ENCODE results near the gene UST.

The UST gene

DNA sequence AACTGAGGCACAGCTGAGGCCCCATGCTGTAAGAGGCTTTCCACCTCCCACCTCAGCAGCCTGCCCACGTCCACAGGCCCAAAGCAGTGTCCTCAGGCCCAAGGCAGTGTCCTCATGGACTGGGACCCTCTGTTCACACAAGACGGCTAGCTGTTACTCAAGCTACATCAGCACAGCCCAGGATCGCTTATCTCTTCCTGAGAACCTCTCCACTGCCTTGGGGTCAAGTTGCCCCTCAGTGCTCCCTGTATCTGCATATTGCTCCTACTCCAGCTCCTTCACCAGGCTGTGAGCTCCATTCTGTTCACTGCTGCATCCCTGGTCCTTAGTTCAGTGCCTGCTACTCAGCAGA is 361.9 kb downstream of the UST start:
- no peak overlapping the region for H3K27ac Mint-ChIP-seq
- no peak overlapping the region for H3K4me3 Mint-ChIP-seq
- H3K27me3 Mint-ChIP-seq = no peaks in the 10 kb centered on the region
- no peak for ATAC-seq
- H3K4me1 Mint-ChIP-seq = peaks cover 46% of the 10 kb centered on the region
- H3K9me3 Mint-ChIP-seq = no peaks in the 10 kb centered on the region
- H3K36me3 Mint-ChIP-seq = no peaks in the 10 kb centered on the region

DNA sequence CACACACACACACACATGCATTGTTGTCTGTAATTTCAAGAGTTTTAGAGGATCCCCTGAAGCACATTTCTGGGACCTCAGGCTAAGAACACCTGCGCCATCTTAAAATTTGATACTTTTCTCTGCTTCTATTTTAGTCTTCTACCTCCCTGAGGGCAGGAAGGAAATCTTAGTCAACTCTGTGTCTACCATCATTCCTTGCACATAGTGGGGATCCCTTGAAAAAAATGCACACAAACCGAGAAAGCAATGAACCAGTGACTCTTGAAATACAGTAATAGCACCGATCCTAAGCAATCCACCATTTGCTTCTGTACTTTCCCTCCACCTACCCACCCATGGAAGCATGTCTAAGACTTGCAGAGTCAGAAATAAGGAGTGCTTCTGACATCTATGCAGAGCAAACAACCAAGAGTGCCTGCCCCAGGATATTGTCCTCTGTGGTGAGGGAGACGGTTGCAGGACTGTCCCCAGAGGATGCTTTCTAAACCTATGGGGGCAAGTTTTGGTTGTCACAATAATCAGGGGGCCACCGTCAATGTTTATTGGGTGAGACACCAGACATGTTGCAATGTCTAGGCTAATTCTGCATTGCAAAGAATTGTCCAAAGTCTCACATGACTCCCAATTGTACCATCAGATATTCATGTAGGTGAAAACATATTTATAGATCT is 362.7 kb downstream of the UST start:
- Mint-ChIP-seq H3K27me3 (no peaks in the 10 kb centered on the region), H3K4me3 (no peak overlapping the region), H3K27ac (no peak overlapping the region), H3K9me3 (no peaks in the 10 kb centered on the region), H3K4me1 (peaks cover 49% of the 10 kb centered on the region), H3K36me3 (no peaks in the 10 kb centered on the region)
- no peak for ATAC-seq

DNA sequence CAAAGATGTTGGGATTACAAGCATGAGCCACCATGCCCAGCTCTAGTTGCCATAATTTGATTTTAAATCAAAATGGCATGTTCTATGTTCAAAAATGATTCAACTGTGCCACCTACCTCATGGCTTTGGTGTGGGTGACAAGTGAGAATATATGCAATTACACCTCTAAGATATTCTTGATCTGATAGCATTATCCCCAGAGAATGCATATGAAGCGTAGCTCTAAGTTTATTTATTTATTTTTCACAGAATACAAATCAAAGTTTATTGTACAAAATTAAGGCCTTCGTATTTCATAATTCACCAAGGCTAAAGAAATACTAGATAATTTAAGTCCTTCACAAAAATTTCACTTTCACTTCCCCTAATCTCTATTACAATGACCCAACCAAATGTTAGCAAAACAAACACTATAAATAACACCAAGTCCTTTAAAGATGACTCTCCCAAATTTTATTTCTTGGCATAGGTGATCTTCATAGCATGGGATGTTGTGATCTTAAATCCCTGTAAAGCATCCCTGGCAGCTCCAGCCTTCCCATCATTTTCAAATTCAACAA is 364.8 kb downstream of the UST start:
- peak overlapping the region; percentile 82 for H3K27ac Mint-ChIP-seq
- H3K4me3 Mint-ChIP-seq = peak overlapping the region; percentile 21
- no peaks in the 10 kb centered on the region for H3K9me3 Mint-ChIP-seq
- H3K27me3 Mint-ChIP-seq = no peaks in the 10 kb centered on the region
- peak; percentile 54 for ATAC-seq
- peaks cover 62% of the 10 kb centered on the region for H3K4me1 Mint-ChIP-seq
- H3K36me3 Mint-ChIP-seq = no peaks in the 10 kb centered on the region

DNA sequence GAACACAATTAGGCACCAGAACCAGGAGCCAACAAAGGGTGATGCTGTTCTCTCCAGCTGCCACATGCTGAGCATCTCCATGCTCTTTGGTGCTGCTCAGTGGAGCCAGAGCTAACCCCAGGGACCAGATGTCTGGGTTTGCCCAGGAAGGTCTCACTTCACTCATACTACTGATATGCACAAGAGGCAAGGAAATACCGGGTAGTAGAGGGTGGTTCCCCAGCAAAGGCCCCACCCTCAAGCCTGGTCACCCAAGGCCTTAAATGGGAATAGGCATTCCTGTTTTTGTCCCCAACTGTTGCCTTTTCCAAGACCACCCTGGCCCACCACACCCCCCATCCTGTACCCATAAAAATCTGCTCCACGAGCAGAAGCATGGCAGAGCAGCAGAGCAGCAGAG is 366.1 kb downstream of the UST start:
- H3K36me3 Mint-ChIP-seq = no peaks in the 10 kb centered on the region
- peak; percentile 88 for ATAC-seq
- peak overlapping the region; percentile 82 for H3K27ac Mint-ChIP-seq
- H3K4me1 Mint-ChIP-seq = peaks cover 62% of the 10 kb centered on the region
- H3K9me3 Mint-ChIP-seq = no peaks in the 10 kb centered on the region
- H3K4me3 Mint-ChIP-seq = peak overlapping the region; percentile 42
- no peaks in the 10 kb centered on the region for H3K27me3 Mint-ChIP-seq

DNA sequence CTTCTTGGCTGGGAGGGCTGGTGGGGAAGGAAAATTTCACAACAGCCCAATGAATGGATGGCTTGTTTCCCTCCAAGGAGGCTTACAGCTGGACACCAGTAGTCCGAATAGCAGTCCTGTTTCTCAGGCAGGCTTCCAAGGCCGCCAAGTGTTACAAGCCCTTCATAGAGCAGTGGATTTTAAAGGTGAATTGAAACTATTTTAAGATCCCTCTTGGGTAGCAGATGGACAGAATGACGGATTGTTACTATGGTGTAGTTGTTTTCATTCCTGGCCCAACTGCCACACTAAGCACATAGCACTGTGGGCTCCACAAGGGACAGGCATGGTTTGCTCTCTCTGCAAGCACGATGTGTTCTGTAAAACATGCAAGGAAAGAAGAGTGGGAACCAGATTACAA is 367.3 kb downstream of the UST start:
- no peaks in the 10 kb centered on the region for H3K9me3 Mint-ChIP-seq
- ATAC-seq = no peak
- H3K4me3 Mint-ChIP-seq = no peak overlapping the region
- peaks cover 55% of the 10 kb centered on the region for H3K4me1 Mint-ChIP-seq
- H3K27me3 Mint-ChIP-seq = no peaks in the 10 kb centered on the region
- no peaks in the 10 kb centered on the region for H3K36me3 Mint-ChIP-seq
- H3K27ac Mint-ChIP-seq = peak overlapping the region; percentile 82

DNA sequence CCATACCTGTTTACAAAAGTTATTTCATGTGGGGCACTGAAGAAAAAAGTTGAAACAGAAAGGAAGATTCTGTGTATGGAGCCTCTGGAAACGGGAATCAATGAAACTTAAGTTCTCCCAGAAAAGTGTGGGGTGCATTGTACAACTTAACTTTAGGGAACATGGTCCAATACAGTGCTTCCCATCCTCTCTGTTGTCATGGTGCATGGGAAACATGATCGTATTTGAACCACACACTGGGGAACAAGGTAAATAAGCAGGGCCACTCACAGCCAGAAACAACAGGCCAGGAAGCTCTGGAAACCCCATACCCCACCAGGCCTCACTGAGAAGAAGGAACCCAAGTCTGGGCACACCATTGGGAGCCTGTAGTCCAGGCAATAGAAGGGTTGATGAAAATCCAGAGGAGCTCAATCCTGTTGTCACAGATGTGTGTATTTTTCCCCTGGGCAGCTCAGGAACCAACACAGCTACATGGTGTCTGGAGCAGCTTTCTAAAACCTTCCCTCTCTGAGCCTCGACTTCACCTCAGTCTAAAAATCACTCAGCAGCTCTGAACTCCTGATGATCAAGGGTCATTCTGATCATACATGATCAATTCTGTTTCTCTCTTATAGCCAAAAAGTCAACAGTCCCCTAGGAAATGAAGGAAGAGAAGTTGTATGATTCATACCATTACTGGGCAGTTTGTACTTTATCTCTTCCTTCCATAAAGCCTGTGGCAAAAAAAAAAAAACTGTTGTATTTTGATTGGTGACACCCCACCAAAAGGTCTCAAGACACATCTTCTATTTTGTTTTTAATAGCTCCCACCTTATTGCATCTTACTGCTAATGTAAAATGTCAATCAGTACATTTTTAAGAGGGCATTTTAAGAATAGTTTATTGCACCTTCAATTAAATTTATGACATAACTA is 372.2 kb downstream of the UST start:
- Mint-ChIP-seq H3K27ac (no peak overlapping the region), H3K27me3 (no peaks in the 10 kb centered on the region), H3K9me3 (no peaks in the 10 kb centered on the region), H3K4me3 (no peak overlapping the region), H3K4me1 (peaks cover 13% of the 10 kb centered on the region), H3K36me3 (no peaks in the 10 kb centered on the region)
- no peak for ATAC-seq

DNA sequence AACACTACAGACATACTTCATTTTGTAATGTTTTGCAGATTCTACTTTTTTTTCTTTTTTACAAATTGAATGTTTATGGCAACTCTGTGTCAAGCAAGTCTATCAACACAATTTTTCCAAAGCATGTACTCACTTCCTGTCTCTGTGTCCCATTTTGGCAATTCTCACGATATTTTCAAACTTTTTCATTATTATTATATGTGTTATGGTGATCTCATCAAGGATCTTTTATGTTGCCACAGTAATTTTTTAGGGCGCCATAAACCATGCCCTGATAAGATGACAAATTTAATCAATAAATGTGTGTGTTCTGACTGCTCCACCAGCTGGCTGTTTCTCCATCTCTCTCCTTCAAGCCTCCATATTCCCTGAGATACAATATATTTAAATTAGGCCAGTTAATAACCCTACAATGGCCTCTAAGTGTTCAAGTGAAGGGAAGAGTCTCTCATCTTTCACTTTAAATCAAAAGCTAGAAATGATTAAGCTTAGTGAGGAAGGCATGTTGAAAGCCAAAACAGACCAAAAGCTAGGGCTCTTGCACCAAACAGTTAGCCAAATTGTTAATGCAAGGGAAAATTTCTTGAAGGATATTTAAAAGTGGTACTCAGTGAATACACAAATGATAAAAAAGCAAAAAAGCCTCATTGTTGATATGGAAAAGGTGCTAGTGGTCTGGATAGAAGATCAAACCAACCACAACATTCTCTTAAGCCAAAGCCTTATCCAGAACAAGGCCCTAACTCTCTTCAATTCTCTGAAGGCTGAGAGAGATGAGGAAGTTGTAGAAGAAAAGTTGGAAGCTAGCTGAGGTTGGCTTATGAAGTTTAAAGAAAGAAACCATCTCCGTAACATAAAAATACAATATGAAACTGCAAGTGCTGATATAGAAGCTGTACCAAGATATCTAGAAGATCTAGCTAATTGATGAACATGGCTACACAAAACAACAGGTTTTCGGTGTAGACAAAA is 376.3 kb downstream of the UST start:
- H3K27me3 Mint-ChIP-seq = no peaks in the 10 kb centered on the region
- peaks cover 3% of the 10 kb centered on the region for H3K4me1 Mint-ChIP-seq
- H3K9me3 Mint-ChIP-seq = no peaks in the 10 kb centered on the region
- H3K27ac Mint-ChIP-seq = no peak overlapping the region
- H3K36me3 Mint-ChIP-seq = no peaks in the 10 kb centered on the region
- no peak for ATAC-seq
- no peak overlapping the region for H3K4me3 Mint-ChIP-seq

DNA sequence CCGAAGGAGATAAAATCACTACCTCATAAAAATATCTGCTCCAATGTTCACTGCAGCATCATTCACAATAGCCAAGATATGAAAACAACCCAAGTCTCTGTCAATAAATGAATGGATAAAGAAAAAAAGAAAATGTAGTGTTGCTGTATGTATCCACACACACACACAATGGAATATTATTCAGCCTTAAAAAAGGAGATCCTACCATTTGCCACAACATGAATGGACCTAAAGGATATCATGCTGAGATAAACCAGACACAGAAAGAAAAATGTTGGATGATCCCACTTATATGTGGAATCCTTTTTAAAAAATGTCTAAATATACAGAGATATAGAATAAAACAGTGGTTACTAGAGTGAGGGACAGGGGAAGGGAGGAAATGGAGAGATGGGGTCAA is 378.5 kb downstream of the UST start:
- no peak overlapping the region for H3K27ac Mint-ChIP-seq
- ATAC-seq = no peak
- no peak overlapping the region for H3K4me3 Mint-ChIP-seq
- H3K27me3 Mint-ChIP-seq = no peaks in the 10 kb centered on the region
- peaks cover 25% of the 10 kb centered on the region for H3K4me1 Mint-ChIP-seq
- H3K9me3 Mint-ChIP-seq = no peaks in the 10 kb centered on the region
- H3K36me3 Mint-ChIP-seq = no peaks in the 10 kb centered on the region

Data from stimulated activated memory B cell treated with anti-CD40 and anti-IgM and Interleukin-4, amounts not matched to agents 10 μg/mL and 1 μg/mL and 100 μg/mL, for 72 hours (primary cell).